CD4-positive, alpha-beta memory T cell (primary cell): ENCODE data around the gene UTP14A. TPM values are rescaled to one million over a fixed set of nuclear protein-coding genes. Genes with fewer than 3 reads are reported as not detected.
A peak's percentile ranks its signal among the peaks of the same experiment; 100 is the strongest.
"Not testable (repeated sequence)": the region's sequence is repeated elsewhere in the genome, so short reads cannot be mapped to it uniquely, and the experiment has no call there.

ENCODE experiments used
- CTCF ChIA-PET: fragments of 350-600 bp; sonication (Branson Sonifier 250); formaldehyde crosslinking; loops from one replicate; lab custom pipeline; 2021; ENCODE audit warnings: inconsistent platforms; ENCODE audit not compliant: partially characterized antibody; lab: Charles Lee
- POLR2A ChIA-PET: fragments of 350-600 bp; sonication (Branson Sonifier 250); formaldehyde crosslinking; loops from one replicate; lab custom pipeline; 2021; ENCODE audit not compliant: partially characterized antibody; lab: Charles Lee
- DNase-seq, 5 donors: peaks; one replicate each; pipeline versions ENCODE4 v3.0.0 to v3.0.0-alpha.2; 2020 to 2022; ENCODE audit warnings: mixed read lengths in 1 of 5
- H3K27ac ChIP-seq: one replicate; pipeline ENCODE4 v1.7.0; 2013; ENCODE audit warnings: low read depth, low read length
- H3K27me3 ChIP-seq: 2 replicates; pipeline ENCODE4 v1.7.0; 2013; ENCODE audit warnings: mild to moderate bottlenecking, low read length, moderate library complexity; ENCODE audit not compliant: insufficient read depth
- H3K36me3 ChIP-seq: 2 replicates; pipeline ENCODE4 v1.7.0; 2013; ENCODE audit warnings: mild to moderate bottlenecking, low read length, moderate library complexity; ENCODE audit not compliant: insufficient read depth
- H3K4me1 ChIP-seq: 2 replicates; pipeline ENCODE4 v1.7.0; 2013; ENCODE audit warnings: mild to moderate bottlenecking, low read length, moderate library complexity; ENCODE audit not compliant: insufficient read depth
- H3K4me3 ChIP-seq, 2 donors: one replicate each; pipeline ENCODE4 v1.7.0; 2013; ENCODE audit warnings: low read length in 2 of 2, mild to moderate bottlenecking in 1 of 2
- H3K9me3 ChIP-seq, 2 donors: one replicate each; pipeline ENCODE4 v1.7.0; 2013; ENCODE audit warnings: low read length in 2 of 2, control low read depth in 1 of 2; ENCODE audit not compliant: control insufficient read depth in 1 of 2
- H3K27ac Mint-ChIP-seq, 7 donors: one replicate each; pipeline ENCODE4 v1.8.0; 2020 to 2021; ENCODE audit warnings: mixed read lengths in 7 of 7, mild to moderate bottlenecking in 6 of 7, inconsistent platforms in 3 of 7, moderate library complexity in 3 of 7
- H3K27me3 Mint-ChIP-seq, 2 donors: one replicate each; pipeline ENCODE4 v1.8.0; 2020 to 2021; ENCODE audit warnings: mixed read lengths in 2 of 2
- H3K36me3 Mint-ChIP-seq, 2 donors: one replicate each; pipeline ENCODE4 v1.8.0; 2020 to 2021; ENCODE audit warnings: mixed read lengths in 2 of 2, inconsistent platforms in 1 of 2, mild to moderate bottlenecking in 1 of 2
- H3K4me1 Mint-ChIP-seq, 4 donors: one replicate each; pipeline ENCODE4 v1.8.0; 2020 to 2021; ENCODE audit warnings: mixed read lengths in 4 of 4, mild to moderate bottlenecking in 1 of 4
- H3K4me3 Mint-ChIP-seq, 8 donors: one replicate each; pipeline ENCODE4 v1.8.0; 2020 to 2021; ENCODE audit warnings: mixed read lengths in 8 of 8, mild to moderate bottlenecking in 7 of 8, moderate library complexity in 6 of 8, inconsistent platforms in 3 of 8
- H3K9me3 Mint-ChIP-seq, 8 donors: one replicate each; pipeline ENCODE4 v1.8.0; 2020 to 2021; ENCODE audit warnings: mixed read lengths in 8 of 8, mild to moderate bottlenecking in 5 of 8, inconsistent platforms in 3 of 8, moderate library complexity in 1 of 8
- intact Hi-C: fragments of 100-400 bp; cut with micrococcal nuclease; formaldehyde crosslinking; loops from one replicate; pipeline ENCODE4 v1.15.1; 2023
- polyA plus RNA-seq, 2 donors: library from polyadenylated mRNA; unstranded; fragments of 300-500 nt; fragmentation: Illumina TruSeq; gene quantifications; one replicate each; pipeline ENCODE4 v1.2.3, GENCODE V29; 2021
- total RNA-seq, 2 experiments: library from RNA; stranded (reverse); gene quantifications; one replicate each; pipeline ENCODE4 v1.2.3, GENCODE V29; 2021

UTP14A gene, protein sequence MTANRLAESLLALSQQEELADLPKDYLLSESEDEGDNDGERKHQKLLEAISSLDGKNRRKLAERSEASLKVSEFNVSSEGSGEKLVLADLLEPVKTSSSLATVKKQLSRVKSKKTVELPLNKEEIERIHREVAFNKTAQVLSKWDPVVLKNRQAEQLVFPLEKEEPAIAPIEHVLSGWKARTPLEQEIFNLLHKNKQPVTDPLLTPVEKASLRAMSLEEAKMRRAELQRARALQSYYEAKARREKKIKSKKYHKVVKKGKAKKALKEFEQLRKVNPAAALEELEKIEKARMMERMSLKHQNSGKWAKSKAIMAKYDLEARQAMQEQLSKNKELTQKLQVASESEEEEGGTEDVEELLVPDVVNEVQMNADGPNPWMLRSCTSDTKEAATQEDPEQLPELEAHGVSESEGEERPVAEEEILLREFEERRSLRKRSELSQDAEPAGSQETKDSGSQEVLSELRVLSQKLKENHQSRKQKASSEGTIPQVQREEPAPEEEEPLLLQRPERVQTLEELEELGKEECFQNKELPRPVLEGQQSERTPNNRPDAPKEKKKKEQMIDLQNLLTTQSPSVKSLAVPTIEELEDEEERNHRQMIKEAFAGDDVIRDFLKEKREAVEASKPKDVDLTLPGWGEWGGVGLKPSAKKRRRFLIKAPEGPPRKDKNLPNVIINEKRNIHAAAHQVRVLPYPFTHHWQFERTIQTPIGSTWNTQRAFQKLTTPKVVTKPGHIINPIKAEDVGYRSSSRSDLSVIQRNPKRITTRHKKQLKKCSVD
- total RNA-seq (10 to 100 TPM; 17.7 to 19.2 TPM), polyA plus RNA-seq (10 to 100 TPM in 1 of 2 donors, 1 to 10 TPM in 1; 2.5 to 12.7 TPM)

DNA sequence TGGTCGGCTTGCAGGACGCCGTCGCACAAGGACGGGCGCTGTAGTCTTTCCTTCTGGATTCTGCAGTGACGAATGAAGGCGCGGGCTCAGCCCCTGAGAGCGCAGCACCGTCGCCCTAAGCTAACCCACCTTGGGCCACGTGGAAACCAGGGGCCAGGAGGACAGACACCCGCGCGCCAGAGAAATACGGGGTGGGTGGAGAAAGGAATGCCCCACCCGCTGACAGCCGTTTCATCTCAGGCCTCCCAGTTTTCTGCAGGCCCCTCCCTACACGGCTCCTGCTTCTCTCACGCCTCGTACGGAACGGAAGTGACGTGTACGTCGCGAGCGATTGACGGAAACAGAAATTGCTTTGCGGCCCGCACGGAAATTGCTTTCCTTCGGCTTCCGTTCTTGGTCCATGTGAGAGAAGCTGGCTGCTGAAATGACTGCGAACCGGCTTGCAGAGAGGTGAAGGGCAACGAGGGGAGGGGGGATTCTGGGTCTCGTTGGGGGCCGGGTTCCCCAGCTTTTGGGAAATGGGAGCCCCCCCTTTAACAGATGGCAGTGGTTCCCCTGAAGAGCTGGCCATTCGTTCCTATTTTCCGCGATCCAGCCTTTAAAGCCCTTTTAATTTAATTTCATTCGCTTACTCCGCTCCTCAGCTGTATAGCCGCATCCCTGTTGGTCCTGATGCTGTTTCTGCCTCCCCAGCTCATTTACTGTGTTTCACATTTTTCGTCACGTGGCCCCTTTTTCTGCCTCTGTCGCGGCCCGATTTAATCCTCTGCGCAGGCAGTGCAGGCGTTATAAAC, at the start of gene UTP14A:
Gene UTP14A, plus strand, starts transcription at position 378 of the 794 bp plus-strand sequence. Its CDS starts 47 bp downstream, at position 425.
- peaks cover 0 to 1% (median 0%) of the 10 kb centered on the region in 8 donors for H3K9me3 Mint-ChIP-seq
- peak within 1 kb of the TSS; percentile 52 to 78 for H3K4me3 ChIP-seq
- peaks cover 17% of the 10 kb centered on the region for H3K36me3 ChIP-seq
- intact Hi-C loops, result loop anchor here (1.0 kb wide), 1 partner anchor 250 kb away; no protein-coding TSS in a partner anchor
- peaks cover 10 to 19% of the 10 kb centered on the region in 2 donors for H3K36me3 Mint-ChIP-seq
- ChIA-PET POLR2A (interaction anchor here (0.9 to 1.6 kb wide), 7 partner anchors 47 to 161 kb away, joined by 3 to 5 read pairs (median 4); no protein-coding TSS in a partner anchor), CTCF (interaction anchor here (0.6 to 1.9 kb wide), 6 partner anchors 20 to 301 kb away, joined by 3 to 7 read pairs (median 6); no protein-coding TSS in a partner anchor)
- peak within 1 kb of the TSS; percentile 75 to 96 (median 89) for H3K27ac Mint-ChIP-seq
- H3K4me1 ChIP-seq, result peaks cover 9% of the 10 kb centered on the region
- H3K4me3 Mint-ChIP-seq, result peak within 1 kb of the TSS; percentile 90 to 95 (median 92)
- no peaks in the 10 kb centered on the region for H3K27me3 ChIP-seq
- peak within 1 kb of the TSS; percentile 58 for H3K27ac ChIP-seq
- H3K9me3 ChIP-seq, result no peaks in the 10 kb centered on the region
- peak; percentile 76 to 89 (median 82) for DNase-seq
- peaks cover 0 to 16% (median 7%) of the 10 kb centered on the region in 4 donors for H3K4me1 Mint-ChIP-seq
- H3K27me3 Mint-ChIP-seq, result no peaks in the 10 kb centered on the region

GRCh38 chrX:129859134-129859533, 46.8 kb upstream of the UTP14A start:
- not testable (repeated sequence) for H3K27me3 ChIP-seq, H3K4me1 Mint-ChIP-seq
- CTCF ChIA-PET, result interaction anchor here (0.6 kb wide), 1 partner anchor 26 kb away, joined by 3 read pairs; no protein-coding TSS in a partner anchor

DNA sequence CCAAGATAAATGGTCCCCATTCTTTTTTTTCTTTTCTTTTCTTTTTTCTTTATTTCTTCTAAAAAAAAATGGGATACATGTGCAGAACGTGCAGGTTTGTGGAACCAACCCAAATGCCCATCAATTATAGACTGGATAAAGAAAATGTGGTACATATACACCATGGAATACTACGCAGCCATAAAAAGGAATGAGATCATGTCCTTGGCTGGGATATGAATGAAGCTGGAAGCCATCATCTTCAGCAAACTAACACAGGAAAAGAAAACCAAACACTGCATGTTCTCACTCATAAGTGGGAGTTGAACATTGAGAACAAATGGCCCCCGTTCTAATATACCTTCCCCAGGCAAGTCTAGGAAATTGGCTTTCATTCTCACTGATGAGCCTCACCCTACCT, 39.6 kb upstream of the UTP14A start:
- H3K4me3 ChIP-seq, H3K9me3 ChIP-seq, H3K36me3 ChIP-seq, H3K27me3 ChIP-seq, intact Hi-C loops, POLR2A ChIA-PET, H3K27me3 Mint-ChIP-seq, H3K27ac Mint-ChIP-seq, DNase-seq, H3K4me1 ChIP-seq, H3K4me1 Mint-ChIP-seq, H3K36me3 Mint-ChIP-seq, CTCF ChIA-PET, H3K27ac ChIP-seq, H3K4me3 Mint-ChIP-seq, H3K9me3 Mint-ChIP-seq: not testable (repeated sequence)

More at GRCh38 chrX:129859134-129859533, 46.8 kb upstream of the UTP14A start:
- H3K27ac ChIP-seq, DNase-seq, H3K36me3 Mint-ChIP-seq, H3K9me3 ChIP-seq, H3K36me3 ChIP-seq, H3K4me3 Mint-ChIP-seq, H3K4me3 ChIP-seq, H3K27ac Mint-ChIP-seq, H3K9me3 Mint-ChIP-seq, intact Hi-C loops, H3K4me1 ChIP-seq, H3K27me3 Mint-ChIP-seq: not testable (repeated sequence)
- POLR2A ChIA-PET, result interaction anchor here (1.4 kb wide), 1 partner anchor 15 kb away, joined by 3 read pairs; the partner anchor contains the start of gene ZDHHC9

DNA sequence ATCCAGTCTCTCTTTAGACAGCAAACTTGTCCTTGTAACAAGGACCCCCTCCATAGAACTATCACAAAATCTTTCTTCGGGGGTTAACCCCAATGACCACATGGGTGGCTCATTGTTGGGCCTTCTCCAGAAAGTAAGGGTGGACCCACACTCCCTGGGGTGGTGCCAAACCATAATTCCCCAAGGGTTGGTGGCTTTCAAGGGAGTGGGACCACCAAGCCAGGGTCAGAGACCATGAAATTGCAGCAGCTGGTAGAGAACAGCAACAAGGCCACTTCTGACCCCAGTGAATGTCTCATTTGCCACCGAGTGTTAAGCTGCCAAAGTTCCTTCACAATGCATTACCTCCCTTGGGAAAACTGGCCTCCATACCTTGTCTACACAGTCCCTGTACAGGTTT, 33.4 kb upstream of the UTP14A start:
- Histone ChIP-seq H3K27ac (no peak overlapping the region), H3K9me3 (no peaks in the 10 kb centered on the region), H3K36me3 (no peaks in the 10 kb centered on the region), H3K27me3 (no peaks in the 10 kb centered on the region), H3K4me3 (no peak overlapping the region), H3K4me1 (no peaks in the 10 kb centered on the region)
- H3K4me1 Mint-ChIP-seq, result no peaks in the 10 kb centered on the region
- no peak for DNase-seq
- peaks cover 0 to 1% (median 0%) of the 10 kb centered on the region in 8 donors for H3K9me3 Mint-ChIP-seq
- H3K36me3 Mint-ChIP-seq, result no peaks in the 10 kb centered on the region
- intact Hi-C loops, result no loop called here
- H3K27ac Mint-ChIP-seq, result no peak overlapping the region
- H3K4me3 Mint-ChIP-seq, result no peak overlapping the region
- no peaks in the 10 kb centered on the region for H3K27me3 Mint-ChIP-seq
- POLR2A ChIA-PET, result no interaction called here
- CTCF ChIA-PET, result interaction anchor here (1.5 kb wide), 1 partner anchor 49 kb away, joined by 3 read pairs; no protein-coding TSS in a partner anchor

DNA sequence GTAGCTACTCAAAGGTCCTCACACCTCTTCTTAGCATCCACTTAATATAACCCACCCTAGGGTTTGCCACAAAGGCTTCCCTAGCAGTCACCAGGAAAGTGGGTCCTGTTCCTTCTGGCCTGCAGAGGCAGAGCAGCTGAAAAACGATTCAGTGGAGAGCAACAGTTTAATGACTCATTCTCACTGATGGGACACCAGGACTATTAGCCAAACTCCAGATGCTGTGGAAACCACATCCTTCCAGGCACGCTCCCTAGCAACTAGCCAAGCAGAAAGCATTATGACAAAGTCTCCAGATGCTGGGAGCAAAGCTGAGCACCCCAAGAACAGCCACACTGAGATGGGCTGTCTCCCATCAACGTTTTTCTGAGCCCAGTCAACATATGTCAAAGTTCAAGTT, 30.3 kb upstream of the UTP14A start:
- Histone ChIP-seq H3K27me3 (no peaks in the 10 kb centered on the region), H3K4me1 (no peaks in the 10 kb centered on the region), H3K4me3 (no peak overlapping the region), H3K27ac (no peak overlapping the region), H3K36me3 (no peaks in the 10 kb centered on the region), H3K9me3 (no peaks in the 10 kb centered on the region)
- Mint-ChIP-seq H3K4me3 (no peak overlapping the region), H3K36me3 (no peaks in the 10 kb centered on the region), H3K27ac (no peak overlapping the region), H3K4me1 (no peaks in the 10 kb centered on the region), H3K27me3 (no peaks in the 10 kb centered on the region), H3K9me3 (peaks cover 0 to 2% (median 0%) of the 10 kb centered on the region in 8 donors)
- POLR2A ChIA-PET, result no interaction called here
- no peak for DNase-seq
- CTCF ChIA-PET, result interaction anchor here (1.1 kb wide), 1 partner anchor 50 kb away, joined by 3 read pairs; no protein-coding TSS in a partner anchor
- intact Hi-C loops, result no loop called here

GRCh38 chrX:129876771-129877305, 29.1 kb upstream of the UTP14A start:
- H3K27ac ChIP-seq, result no peak overlapping the region
- CTCF ChIA-PET, result interaction anchor here (1.1 kb wide), 1 partner anchor 49 kb away, joined by 3 read pairs; no protein-coding TSS in a partner anchor
- no peak overlapping the region for H3K4me3 ChIP-seq
- no peaks in the 10 kb centered on the region for H3K36me3 ChIP-seq
- H3K4me3 Mint-ChIP-seq, result no peak overlapping the region
- intact Hi-C loops, result no loop called here
- H3K36me3 Mint-ChIP-seq, result no peaks in the 10 kb centered on the region
- no peak for DNase-seq
- H3K9me3 Mint-ChIP-seq, result peaks cover 0 to 2% (median 0%) of the 10 kb centered on the region in 8 donors
- H3K27me3 Mint-ChIP-seq, result no peaks in the 10 kb centered on the region
- no peak overlapping the region for H3K27ac Mint-ChIP-seq
- no peaks in the 10 kb centered on the region for H3K9me3 ChIP-seq
- no peaks in the 10 kb centered on the region for H3K27me3 ChIP-seq
- no peaks in the 10 kb centered on the region for H3K4me1 Mint-ChIP-seq
- POLR2A ChIA-PET, result no interaction called here
- H3K4me1 ChIP-seq, result no peaks in the 10 kb centered on the region
